MV-4-11 (cell line): ENCODE results near the gene GRIK1.

Experiments used
- DNase-seq: peaks from one replicate; lab custom pipeline; 2025; lab: John Stamatoyannopoulos, UW

The GRIK1 gene

DNA sequence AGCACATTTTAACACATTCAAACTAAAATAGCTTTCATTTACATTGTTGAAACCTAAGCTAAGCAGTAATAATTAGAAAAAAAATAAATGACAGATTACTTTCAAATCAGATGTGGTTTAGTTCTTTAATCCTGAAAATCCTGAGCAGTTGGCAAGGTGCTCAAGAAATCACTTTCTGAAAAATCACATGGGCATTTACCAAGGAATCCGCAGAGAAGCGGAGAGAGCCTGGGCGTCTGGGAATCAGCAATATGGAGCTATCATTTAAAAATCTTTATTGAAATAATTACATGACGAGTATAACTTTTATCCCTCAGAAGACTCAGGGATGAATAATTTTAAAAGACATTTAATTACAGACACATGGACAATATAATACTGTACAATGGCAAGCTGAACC, 30.2 kb downstream of the GRIK1 start:
- DNase-seq, result no peak

DNA sequence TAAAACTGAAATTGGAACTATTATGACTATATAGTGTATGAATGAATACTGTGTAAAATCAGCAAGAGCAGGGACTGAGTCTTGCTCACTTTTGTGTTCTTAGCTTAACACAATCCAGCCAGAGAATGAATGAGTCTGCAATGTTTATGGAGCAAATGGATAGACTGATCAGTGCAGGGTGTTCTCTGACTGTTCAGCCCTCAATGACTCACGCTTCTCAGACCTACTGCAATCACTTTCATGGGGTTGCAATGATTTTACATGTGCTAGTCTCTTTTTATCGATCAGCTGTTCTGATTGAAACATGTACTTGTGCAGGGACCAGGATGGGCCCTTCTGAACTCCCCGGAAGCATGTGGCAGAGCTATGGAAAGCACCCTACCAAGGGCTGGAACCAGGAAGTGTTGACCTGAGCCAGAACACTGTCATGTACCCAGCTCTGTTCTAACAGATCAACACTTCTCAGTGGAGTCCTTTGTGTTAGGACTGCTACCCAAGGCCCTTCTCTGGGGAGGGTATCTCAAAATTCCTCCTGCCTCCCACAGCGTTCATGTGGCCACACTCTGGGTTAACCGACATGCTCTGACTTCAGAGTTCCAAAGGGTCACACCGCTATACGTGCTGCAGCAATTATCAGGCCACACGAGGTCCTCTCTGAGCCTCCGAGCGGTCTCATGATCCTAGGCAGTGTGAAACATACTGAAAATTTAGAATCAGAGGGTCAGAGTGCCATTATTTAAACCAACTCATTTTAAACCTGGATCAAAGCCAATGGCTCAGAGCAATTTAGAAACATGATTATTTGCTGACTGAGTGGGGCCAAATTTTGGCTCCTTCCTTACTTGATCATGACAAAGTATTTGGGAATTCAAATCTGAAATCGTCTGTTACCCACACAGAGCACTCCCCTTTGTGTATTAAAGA, 35.2 kb downstream of the GRIK1 start:
- DNase-seq, result no peak

DNA sequence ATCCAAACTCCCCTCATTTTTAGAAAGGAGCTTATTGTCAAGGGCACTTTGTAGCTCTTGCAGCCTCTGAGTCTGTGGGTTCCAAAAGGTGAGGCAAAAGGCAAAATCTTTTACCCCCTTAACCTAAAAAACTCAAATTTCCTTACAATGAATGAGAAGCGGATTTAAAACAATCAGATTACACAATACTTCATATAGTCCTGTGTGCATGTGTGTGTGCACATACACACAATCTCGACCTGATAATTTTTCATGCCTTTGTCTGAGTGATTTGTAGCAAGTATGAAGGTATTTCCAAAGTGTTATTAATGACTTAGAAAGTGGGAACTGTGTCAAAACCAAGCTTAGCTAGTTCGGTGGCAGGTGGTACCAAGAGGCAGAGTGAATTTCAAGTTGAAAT, 42.9 kb downstream of the GRIK1 start:
- no peak for DNase-seq

DNA sequence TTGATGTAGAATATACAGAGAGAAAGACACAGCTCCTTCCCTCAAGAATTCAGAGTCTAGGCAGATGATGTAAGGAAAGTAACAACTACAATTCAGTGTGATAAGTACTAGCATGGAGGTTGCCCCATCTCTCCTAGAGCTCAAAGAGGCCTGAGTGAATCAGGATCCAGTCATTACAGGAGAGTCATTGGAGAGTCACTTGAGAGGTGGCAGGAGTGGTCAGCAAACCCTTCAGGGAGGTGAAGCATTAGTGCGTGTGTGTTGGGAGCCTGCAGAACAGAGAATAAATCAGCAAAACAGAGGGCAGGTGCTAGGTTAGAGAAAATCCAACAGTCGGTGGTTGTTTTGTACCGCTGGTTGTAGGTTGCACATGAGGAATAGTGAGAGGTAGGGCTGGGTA, 46.1 kb downstream of the GRIK1 start:
- DNase-seq, result no peak

DNA sequence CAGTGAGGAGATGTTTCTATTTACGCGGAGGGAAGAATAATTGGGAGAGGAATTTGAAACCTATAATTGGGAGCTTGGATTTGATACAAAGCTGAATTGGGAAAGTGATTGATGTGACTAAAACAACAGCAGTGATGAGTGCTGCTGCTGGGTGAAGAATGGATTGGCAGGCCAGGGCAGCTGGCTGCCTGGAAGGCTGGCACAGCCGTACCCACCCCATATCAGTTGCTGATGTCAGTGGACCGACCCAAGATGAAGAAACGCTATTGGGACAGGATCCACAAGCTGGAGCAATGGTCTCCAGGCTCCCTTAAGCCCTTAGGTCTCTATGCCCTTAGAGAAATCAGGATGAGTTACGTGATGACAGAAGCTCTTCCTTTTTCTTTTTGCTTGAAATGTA, 47.4 kb downstream of the GRIK1 start:
- DNase-seq, result no peak

DNA sequence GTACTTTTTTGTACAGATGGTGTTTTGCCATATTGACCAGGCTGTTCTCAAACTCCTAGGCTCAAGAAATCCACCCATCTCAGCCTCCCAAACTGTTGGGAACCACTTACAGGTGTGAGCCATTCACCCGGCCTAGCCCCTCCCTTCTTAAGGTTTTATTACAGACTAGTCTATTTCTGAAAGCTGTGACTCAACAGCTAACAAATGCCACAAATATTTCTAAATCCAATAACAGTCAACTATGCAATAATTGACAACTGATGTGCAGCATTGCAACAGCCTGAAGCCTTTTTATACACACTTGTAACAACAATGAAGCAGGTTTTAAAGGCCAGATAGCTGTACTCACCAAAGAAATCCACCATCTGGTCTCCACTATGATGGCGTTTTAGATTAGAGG, 51.4 kb downstream of the GRIK1 start:
- peak; percentile 6 for DNase-seq

DNA sequence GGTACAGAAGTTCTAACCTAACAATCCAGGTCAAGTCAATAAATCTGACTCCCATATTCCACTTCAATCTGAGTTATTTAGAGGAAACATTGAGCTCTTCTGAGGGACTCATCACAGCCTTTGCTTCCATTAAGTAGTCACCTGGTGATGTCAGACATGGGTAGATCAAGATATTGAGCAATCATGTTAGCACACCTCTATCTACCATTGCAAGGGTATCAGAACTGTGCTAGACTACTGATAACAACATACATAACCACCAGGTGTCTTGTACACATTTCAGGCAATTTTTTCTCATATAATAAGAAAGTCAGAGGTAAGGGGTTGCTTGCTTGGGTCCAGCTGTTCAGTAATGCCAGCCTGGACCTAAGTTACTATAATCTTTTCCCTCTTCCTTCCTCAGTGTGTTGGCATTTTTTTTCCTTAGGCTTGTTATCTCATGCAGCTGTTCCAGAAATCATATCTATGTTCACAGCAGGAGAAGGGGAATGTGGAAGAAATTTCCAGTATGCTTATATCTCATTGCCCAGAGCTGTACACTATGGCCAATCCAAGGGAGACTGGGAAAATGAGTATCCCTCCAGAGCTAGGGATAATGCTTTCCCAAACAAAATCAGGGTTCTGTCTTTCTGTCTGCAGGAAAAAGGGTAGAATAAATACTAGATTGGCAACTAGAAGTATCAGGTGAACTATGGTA, 52.3 kb downstream of the GRIK1 start:
- no peak for DNase-seq

DNA sequence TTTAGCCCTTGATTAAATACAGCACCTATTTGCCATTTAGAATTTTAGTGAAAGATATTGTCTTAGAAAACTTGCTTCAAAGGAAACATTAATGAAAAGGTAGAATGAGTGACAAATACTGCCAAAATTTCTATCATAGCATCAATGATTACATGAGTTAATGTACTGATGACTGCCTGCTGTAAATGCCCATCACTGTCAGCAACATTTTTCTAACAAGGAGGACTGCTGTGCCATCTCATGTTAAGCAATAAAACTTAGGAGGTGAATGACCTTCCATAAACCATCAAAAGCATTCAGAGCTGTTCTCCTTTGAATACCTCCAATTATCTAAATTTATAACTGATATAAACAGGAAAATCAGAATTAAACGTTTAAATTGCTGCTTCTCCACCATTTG, 54.3 kb downstream of the GRIK1 start:
- no peak for DNase-seq

DNA sequence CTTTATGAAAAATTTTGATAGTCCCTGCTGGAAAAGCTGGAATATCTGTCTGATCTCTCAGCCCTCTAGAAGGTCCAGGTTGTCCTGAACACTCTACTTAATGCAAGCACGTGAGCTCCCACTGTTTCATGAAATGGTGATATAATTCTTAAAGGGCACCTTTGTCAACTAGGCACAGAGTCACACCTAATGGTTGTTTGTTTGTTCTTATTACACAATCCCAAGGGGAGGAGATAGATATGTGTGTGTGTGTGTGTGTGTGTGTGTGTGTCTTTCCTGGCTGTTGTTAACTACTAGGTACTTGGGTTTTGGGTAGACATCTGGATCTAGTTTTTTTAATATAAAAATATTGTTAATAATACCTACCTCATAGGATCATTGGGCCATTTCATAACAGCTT, 63.9 kb downstream of the GRIK1 start:
- DNase-seq, result no peak

DNA sequence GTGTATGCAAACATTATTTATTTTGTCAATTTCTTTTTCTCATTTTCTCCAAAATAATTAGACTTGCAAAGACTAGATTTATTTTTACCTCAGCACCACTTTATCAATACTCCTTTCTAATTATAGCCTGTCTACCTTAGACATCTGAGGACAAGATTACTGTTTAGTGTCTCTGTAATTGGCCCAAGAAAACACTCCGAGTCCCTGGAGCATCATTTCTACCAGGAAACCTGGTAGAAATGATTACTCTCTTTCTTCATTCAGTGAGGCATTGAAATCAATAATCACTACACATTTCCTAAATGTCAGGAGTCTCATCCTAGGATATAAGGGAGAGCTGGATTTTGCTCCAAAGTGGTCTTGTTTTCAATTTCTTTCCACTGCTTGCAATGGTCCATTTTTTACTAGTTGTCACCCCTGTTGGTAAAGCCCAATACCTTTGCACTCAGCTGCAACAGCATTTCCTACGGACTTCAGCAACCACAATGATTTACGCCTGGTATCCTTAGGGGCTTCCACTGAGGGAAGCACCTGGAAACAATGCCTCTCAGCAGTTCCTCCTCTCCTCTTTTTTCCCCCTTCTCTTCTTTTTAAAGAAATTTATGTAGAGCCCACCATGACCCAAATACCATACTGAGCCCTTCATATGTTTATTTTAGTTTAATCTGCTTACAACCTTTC, 64.6 kb downstream of the GRIK1 start:
- no peak for DNase-seq

DNA sequence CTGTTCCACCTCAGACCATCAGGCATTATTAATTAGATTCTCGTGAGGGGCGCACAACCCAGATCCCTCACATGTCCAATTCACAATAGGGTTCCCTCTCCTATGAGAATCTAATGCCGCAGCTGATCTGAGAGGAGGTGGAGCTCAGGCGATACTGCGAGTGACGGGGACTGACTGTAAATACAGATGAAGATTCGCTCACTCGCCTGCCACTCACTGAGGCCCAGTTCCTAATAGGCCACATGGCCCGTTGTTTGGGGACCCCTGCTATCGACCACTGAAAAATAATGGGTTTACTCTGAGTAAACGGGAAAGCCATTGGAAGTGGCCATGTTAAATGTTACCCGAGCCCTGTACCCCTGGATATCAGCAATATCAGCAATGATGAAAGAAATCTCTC, 65.9 kb downstream of the GRIK1 start:
- DNase-seq, result no peak

DNA sequence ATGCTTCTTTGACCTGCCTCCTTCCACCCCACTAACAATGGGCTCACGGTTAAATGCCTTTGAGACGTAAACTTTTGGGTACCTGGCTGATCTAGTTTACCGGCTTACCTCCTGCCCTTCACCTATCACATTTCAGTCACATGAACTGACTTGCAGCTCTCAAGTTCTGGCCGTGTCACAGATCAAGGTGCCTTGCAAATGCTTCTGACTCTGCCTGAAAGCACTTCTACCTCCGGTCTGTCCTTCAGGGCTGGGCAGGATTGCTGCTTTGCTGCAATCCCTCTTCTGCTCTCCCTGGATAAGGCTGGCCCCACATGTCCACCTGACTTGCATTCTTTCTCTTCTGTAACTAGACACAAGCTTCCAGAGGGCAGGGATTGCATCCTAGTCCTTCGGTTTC, 69.0 kb downstream of the GRIK1 start:
- DNase-seq, result no peak

DNA sequence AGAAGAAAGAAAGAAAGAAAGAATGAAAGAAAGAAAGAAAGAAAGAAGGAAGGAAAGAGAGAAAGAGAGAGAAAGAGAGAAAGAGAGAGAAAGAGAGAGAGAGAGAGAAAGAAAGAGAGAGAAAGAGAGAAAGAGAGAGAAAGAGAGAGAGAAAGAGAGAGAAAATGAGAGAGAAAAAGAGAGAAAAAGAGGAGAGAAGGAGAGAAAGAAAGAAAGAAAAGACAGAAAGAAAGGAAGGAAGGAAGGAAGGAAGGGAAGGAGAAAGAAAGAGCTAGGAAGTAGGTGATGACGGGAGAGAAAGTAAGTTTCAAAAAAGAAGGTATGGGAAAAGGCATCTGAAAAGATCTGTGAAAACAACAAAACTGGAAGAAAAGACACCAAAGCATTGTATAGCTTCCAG, 72.0 kb downstream of the GRIK1 start:
- no peak for DNase-seq

DNA sequence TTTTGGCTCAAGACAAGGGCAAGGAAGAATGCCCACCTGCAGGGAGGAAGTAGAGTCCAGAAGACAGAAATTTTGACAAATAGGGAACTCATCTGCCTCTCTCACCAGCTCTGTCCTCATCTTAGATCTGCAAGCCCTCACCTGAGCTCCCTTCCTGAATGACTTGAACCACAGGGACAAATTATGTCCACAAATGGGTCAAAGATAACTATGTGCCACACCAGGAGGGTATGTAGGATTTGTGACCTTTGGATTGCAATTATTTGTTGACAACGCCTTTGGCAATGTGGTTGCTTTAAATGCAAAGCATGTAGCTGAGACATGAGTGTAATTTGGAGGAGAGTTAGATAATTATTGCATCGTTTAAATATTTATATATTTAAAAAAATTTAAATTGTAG, 79.5 kb downstream of the GRIK1 start:
- DNase-seq, result no peak

DNA sequence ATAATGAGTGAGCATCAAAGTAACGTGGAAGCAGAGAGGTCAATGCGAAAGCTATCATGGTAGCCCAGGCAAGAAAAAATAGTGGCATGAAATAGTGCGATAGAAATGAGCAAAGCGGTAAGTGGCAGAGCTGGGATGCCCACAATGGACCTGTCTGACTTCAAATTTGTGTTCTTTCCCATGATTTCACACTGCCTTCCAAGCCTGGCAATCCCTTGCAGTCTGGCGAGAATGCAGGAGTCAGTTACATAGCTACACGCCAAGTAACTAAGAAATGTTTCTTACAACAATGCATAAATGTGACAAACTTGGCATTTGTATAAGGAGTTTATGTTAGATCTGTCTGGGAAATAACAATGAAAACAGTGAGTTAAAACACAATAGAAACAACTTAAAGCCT, 82.6 kb downstream of the GRIK1 start:
- DNase-seq, result no peak

DNA sequence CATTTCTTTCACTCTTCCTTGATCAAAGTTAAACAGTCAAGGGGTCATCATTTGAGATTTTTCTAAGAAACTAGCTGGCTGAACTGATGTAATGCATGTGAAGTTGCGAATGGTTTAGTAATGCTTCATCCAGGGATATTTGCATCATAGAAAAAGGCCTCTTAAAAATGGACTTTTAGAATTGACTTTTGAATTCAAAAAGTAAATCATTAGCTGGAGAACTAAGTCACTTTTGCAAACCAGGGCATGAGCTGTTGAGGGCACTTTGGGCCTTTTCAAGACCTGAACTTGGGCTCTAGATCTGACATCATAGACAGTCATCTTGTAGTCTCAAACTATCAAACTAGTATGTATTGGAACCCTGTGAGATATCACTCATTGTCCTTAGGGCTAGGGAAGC, 85.0 kb downstream of the GRIK1 start:
- DNase-seq, result no peak

DNA sequence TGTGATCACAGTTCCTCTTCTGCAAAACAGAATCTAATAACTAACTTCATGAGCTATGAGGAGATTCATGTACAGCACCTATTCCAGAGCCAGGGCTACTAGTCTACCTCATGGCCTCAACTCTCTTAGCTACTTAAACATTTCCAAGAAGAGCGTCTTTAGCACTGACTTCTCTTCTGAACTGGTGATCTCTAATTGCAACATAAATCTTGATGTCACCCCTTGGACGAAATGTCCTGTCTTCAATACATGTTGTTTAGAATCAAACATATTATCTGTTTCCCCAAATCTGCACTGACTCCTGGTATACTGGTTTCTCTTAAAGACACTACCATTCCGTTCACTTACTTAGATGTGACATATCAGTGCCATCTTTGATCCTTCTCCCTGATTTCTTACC, 88.2 kb downstream of the GRIK1 start:
- DNase-seq, result no peak

DNA sequence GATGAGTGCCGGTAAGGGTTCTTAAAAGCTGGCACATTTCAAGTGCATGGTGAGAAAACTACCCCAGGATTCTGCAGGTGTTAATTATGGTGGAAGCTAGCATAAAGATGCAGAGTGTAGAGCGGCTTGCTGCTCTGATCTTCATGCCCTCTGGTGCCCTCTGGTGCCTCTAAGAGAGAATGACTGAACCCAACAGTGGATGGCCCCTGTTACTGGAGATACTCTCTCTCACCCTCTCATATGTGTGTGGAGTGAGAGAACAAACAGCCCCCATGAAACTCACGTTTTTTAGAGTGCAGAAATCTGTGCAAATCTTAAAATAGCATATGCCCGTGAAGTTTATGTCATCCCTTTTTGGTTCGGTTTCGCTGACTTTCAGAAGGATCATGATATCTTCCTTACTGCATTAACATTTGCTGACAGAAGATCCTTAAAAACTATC, 90.0 kb downstream of the GRIK1 start:
- peak; percentile 57 for DNase-seq

DNA sequence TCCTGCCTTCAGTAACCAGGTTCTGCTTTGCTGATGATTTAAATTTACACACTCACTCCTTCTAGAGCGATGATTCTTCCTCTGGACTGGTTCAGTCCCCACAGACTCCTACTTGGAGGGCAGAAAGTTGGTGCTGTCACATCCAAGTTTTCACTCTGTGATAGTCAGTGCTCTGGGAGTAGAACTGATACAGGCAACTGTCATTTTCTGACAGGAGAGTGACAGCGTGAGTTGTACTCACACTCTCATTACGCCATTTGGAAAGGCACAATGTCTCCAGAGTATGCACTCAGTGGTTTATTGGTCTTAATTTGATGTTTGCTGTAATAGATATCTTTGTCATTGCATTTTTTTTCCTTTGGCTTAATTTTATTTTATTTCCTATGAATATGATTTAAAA, 96.0 kb downstream of the GRIK1 start:
- DNase-seq, result no peak

DNA sequence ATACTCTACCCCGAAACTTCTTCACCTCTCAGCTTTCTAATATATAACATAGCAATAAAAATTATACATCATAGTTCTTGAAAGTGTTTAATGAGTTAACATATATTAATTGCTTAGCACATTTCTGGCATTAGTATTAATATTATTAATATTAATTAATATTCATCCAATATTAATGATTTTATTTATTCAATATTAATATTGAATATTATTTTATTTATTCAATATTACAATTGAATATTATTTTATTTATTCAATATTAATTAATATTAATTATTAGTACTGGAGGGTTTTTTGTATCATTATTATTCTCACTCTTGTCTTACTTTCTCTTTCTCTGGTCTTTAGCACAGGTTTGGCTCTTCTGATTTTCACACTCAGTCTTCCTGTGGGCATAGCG, 105.2 kb downstream of the GRIK1 start:
- DNase-seq, result no peak

DNA sequence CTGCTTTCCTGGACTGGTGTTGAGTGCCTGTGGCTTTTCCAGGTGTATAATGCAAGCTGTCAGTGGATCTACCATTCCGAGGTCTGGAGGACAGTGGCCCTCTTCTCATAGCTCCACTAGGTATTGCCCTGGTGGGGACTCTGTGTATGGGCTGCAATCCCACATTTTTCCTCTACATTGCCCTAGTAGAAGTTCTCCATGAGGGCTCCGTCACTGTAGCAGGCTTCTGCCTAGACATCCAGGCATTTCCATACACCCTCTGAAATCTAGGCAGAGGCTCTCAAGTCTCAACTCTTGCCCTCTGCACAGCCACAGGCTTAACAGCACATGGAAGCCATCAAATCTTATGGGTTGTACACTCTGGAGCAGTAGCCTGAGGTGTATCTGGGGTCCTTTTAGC, 107.6 kb downstream of the GRIK1 start:
- no peak for DNase-seq

DNA sequence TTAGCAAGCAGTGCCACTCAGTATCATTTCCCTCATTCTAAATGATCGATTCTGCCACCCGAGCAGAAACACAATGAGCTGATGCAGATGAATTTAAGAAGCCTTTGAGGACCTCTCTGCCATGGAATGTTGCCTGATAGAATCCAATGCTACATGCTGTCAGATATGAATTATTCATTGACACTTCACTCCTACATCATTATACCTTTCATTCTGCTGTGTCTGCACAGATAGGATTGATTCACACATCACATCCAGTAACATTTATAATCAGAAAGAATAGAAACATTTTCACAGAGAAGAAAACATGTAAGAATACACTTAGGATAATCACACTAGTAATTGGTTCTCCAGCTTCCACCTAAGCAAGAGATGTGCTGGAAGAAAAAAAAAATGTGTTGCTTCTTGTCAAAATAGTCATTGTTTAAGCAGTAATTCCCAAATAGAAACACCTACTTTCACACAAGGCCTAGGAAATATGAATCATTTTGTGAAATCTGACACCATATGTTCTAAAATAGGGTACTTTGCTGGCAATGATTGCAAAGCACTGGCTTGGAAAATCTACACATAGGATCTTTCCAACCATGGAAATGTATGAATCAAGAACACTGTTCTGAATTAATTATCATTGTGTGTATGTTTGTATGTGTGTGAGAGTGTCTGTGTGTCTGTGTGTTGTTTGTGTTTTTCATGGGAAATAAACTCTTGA, 110.1 kb downstream of the GRIK1 start:
- DNase-seq, result no peak
